K562 (cell line): ENCODE data around the gene CNPY3. TPM values are rescaled to one million over a fixed set of nuclear protein-coding genes. Genes with fewer than 3 reads are reported as not detected.

Experiments
- DDX20 ChIP-seq: fragments of 450-650 bp; IDR thresholded peaks from 2 replicates; pipeline ENCODE4 v1.6.1; 2016; ENCODE audit warnings: missing genetic modification characterization, low read depth, mild to moderate bottlenecking, missing compliant biosample characterization, moderate library complexity
- GABPB2 ChIP-seq: fragments of 250-450 bp; sonication (Bioruptor Pico); conservative IDR thresholded peaks from 2 replicates; pipeline ENCODE4 v1.5.1; 2021; ENCODE audit warnings: mild to moderate bottlenecking
- HNRNPLL ChIP-seq: fragments of 200-400 bp; formaldehyde crosslinking; IDR thresholded peaks from 2 replicates; pipeline ENCODE4 v1.6.1; 2017; ENCODE audit warnings: low read length, low read depth, mild to moderate bottlenecking; ENCODE audit not compliant: poor library complexity, severe bottlenecking
- LARP7 ChIP-seq: fragments of 450-650 bp; IDR thresholded peaks from 2 replicates; pipeline ENCODE4 v1.6.1; 2016
- PML ChIP-seq: IDR thresholded peaks from 2 replicates; pipeline ENCODE4 v1.6.1; 2012; ENCODE audit warnings: low read length, inconsistent platforms
- POLR2G ChIP-seq: fragments of 200-400 bp; formaldehyde crosslinking; IDR thresholded peaks from 2 replicates; pipeline ENCODE4 v1.6.1; 2017; ENCODE audit warnings: low read depth, mild to moderate bottlenecking, antibody characterized with exemption, low read length, moderate library complexity
- SRSF7 ChIP-seq: fragments of 200-400 bp; formaldehyde crosslinking; optimal IDR thresholded peaks from 2 replicates; pipeline ENCODE3; 2017; ENCODE audit warnings: mild to moderate bottlenecking, low read depth, low read length
- TBL1XR1 ChIP-seq, 2 experiments: IDR thresholded peaks; 2 replicates each; pipeline ENCODE4 v1.6.1; 2012; ENCODE audit warnings: improper control_type of control experiment in 2 of 2, low read length in 2 of 2, mild to moderate bottlenecking in 1 of 2
- ZNF140 ChIP-seq: fragments of 250-450 bp; sonication (Bioruptor Pico); IDR thresholded peaks from 2 replicates; pipeline ENCODE4 v1.8.0; 2021; ENCODE audit warnings: moderate library complexity, mild to moderate bottlenecking, inconsistent platforms
- ZNF146 ChIP-seq: IDR thresholded peaks from one replicate; pipeline ENCODE4 v1.6.1; 2018; ENCODE audit warnings: missing compliant biosample characterization; ENCODE audit not compliant: unreplicated experiment
- ZNF165 ChIP-seq: fragments of 250-450 bp; sonication (Bioruptor Pico); IDR thresholded peaks from 2 replicates; pipeline ENCODE4 v1.4.0; 2020; ENCODE audit warnings: borderline replicate concordance
- polyA plus RNA-seq, 8 experiments: library from polyadenylated mRNA; depleted of rRNA in 4 of 8; stranded (reverse) in 5 of 8; unstranded in 3 of 8; fragments of >200 nt; fragmentation: Nextera tagmentation in 2 of 8; fragmentation: Illumina TruSeq in 1 of 8; extraction: Ambion mirVana in 2 of 8; extraction: Trizol in 1 of 8; gene quantifications; 2 replicates each; pipeline versions ENCODE4 v1.2.1 to v1.2.3, GENCODE V29; 2011 to 2014; ENCODE audit warnings: inconsistent platforms in 1 of 8, missing spikeins in 1 of 8
- total RNA-seq, 7 experiments: library from RNA; depleted of rRNA in 6 of 7; stranded (reverse); fragments of >200 nt in 6 of 7; fragmentation: Illumina TruSeq in 2 of 7; extraction: Trizol in 2 of 7; gene quantifications; 2 replicates each; pipeline versions ENCODE4 v1.2.1 to v1.2.3, GENCODE V29; 2011 to 2021; ENCODE audit warnings: low replicate concordance in 1 of 7
- TF ChIP-seq, protein P1 (sequence below): fragments of 250-450 bp; sonication (Bioruptor Pico); IDR thresholded peaks from 2 replicates; pipeline ENCODE4 v1.5.1; 2021; ENCODE audit warnings: mild to moderate bottlenecking
- TF ChIP-seq, protein P2 (sequence below): IDR thresholded peaks from 2 replicates; pipeline ENCODE4 v1.6.1; 2011; ENCODE audit not compliant: insufficient read length; ENCODE audit errors: extremely low read depth
- TF ChIP-seq, protein P3 (sequence below): fragments of 200-800 bp; sonication (Bioruptor generic); IDR thresholded peaks from 2 replicates; pipeline ENCODE4 v1.6.1; 2017; ENCODE audit warnings: missing genetic modification characterization, missing compliant biosample characterization
- TF ChIP-seq, protein P4 (sequence below): fragments of 250-450 bp; sonication (Bioruptor Pico); IDR thresholded peaks from 2 replicates; pipeline ENCODE4 v1.4.0; 2020; ENCODE audit warnings: mild to moderate bottlenecking, moderate library complexity
- TF ChIP-seq, protein P5 (sequence below): fragments of 450-650 bp; IDR thresholded peaks from 2 replicates; pipeline ENCODE4 v1.6.1; 2018; ENCODE audit not compliant: partially characterized antibody

Gene CNPY3
- total and polyA plus RNA-seq, 9 of the 15 experiments (the other 6 are each of a cell fraction or from before 2014, with no cell fraction given) = 2.4 to 37.4 (median 21.2) TPM

DNA sequence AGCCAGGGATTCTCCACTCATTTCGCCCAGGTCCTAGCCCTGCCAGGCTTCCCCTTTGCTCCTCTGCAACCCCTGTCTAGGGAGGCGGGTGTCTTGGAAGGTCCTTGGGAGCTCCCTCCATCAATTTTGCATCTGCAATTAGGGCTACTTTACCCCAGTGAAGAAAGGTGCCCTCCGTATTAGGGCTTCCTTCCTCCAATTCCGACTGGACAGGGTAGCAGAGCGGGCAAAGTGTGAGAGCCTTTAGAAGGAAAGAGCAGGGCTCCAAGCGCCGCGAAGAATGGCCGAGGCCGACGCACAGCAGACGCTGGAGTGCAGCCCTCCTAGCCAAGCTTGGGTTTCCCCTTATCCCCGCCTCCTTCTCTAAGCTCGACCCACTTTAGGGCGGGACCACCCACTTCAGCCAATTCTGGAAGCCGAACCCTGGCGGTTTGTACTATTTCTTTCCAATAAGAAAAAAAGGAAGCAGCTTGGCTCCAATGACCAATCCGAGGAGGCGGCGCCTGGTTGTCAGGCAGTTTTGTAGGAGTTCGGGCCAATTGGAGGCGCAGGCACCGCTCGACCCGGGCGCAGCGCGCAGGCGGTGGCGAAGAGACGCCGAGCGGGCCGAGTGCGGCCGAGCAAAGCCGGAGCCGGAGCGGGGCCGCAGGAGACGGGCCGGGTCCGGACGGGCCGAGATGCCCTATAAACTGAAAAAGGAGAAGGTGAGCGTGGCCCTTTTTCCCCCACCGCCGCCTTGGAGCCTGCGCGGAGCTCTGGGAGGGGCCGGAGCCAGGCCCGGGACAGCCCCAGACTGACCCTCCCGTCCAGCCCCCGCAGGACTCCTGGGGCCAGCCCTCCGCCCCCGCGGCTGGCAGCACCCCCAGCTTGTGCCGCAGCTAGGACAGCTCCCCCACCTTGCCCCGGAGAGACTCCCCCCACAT lies 55.0 kb downstream of the CNPY3 start, which contains the start of gene PPP2R5D (continued):
- TF ChIP-seq, protein P1, sequence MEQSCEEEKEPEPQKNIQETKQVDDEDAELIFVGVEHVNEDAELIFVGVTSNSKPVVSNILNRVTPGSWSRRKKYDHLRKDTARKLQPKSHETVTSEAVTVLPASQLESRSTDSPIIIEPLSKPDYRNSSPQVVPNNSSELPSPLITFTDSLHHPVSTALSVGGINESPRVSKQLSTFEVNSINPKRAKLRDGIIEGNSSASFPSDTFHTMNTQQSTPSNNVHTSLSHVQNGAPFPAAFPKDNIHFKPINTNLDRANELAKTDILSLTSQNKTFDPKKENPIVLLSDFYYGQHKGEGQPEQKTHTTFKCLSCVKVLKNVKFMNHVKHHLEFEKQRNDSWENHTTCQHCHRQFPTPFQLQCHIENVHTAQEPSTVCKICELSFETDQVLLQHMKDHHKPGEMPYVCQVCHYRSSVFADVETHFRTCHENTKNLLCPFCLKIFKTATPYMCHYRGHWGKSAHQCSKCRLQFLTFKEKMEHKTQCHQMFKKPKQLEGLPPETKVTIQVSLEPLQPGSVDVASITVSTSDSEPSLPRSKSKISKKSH (CRISPR knock-in tag) = no peak
- TF ChIP-seq, protein P2, sequence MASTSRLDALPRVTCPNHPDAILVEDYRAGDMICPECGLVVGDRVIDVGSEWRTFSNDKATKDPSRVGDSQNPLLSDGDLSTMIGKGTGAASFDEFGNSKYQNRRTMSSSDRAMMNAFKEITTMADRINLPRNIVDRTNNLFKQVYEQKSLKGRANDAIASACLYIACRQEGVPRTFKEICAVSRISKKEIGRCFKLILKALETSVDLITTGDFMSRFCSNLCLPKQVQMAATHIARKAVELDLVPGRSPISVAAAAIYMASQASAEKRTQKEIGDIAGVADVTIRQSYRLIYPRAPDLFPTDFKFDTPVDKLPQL = peak; percentile 47
- TF ChIP-seq LARP7 (no peak), DDX20 (tag) (no peak), HNRNPLL (peak; percentile 81), PML (peak; percentile 73; the same call in 1 of the 2 replicates), ZNF146 (CRISPR knock-in tag) (no peak), SRSF7 (no peak), ZNF165 (CRISPR knock-in tag) (no peak), POLR2G (peak; percentile 88), ZNF140 (CRISPR knock-in tag) (no peak), TBL1XR1 (IDR thresholded peaks at IDR 0.05; ENCODE audit: low read length in 2 of 2) (0 out of 4 replicates have a peak, but pooled peaks of 1 of the 2 experiments have one; percentile 12), GABPB2 (CRISPR knock-in tag) (no peak)
- TF ChIP-seq, protein P3, sequence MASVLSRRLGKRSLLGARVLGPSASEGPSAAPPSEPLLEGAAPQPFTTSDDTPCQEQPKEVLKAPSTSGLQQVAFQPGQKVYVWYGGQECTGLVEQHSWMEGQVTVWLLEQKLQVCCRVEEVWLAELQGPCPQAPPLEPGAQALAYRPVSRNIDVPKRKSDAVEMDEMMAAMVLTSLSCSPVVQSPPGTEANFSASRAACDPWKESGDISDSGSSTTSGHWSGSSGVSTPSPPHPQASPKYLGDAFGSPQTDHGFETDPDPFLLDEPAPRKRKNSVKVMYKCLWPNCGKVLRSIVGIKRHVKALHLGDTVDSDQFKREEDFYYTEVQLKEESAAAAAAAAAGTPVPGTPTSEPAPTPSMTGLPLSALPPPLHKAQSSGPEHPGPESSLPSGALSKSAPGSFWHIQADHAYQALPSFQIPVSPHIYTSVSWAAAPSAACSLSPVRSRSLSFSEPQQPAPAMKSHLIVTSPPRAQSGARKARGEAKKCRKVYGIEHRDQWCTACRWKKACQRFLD (CRISPR knock-in tag) = 0 out of 2 replicates have a peak, but pooled peaks have one; percentile 32
- TF ChIP-seq, protein P4, sequence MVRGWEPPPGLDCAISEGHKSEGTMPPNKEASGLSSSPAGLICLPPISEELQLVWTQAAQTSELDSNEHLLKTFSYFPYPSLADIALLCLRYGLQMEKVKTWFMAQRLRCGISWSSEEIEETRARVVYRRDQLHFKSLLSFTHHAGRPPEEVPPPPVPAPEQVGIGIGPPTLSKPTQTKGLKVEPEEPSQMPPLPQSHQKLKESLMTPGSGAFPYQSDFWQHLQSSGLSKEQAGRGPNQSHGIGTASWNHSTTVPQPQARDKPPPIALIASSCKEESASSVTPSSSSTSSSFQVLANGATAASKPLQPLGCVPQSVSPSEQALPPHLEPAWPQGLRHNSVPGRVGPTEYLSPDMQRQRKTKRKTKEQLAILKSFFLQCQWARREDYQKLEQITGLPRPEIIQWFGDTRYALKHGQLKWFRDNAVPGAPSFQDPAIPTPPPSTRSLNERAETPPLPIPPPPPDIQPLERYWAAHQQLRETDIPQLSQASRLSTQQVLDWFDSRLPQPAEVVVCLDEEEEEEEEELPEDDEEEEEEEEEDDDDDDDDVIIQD = no peak
- TF ChIP-seq, protein P5, sequence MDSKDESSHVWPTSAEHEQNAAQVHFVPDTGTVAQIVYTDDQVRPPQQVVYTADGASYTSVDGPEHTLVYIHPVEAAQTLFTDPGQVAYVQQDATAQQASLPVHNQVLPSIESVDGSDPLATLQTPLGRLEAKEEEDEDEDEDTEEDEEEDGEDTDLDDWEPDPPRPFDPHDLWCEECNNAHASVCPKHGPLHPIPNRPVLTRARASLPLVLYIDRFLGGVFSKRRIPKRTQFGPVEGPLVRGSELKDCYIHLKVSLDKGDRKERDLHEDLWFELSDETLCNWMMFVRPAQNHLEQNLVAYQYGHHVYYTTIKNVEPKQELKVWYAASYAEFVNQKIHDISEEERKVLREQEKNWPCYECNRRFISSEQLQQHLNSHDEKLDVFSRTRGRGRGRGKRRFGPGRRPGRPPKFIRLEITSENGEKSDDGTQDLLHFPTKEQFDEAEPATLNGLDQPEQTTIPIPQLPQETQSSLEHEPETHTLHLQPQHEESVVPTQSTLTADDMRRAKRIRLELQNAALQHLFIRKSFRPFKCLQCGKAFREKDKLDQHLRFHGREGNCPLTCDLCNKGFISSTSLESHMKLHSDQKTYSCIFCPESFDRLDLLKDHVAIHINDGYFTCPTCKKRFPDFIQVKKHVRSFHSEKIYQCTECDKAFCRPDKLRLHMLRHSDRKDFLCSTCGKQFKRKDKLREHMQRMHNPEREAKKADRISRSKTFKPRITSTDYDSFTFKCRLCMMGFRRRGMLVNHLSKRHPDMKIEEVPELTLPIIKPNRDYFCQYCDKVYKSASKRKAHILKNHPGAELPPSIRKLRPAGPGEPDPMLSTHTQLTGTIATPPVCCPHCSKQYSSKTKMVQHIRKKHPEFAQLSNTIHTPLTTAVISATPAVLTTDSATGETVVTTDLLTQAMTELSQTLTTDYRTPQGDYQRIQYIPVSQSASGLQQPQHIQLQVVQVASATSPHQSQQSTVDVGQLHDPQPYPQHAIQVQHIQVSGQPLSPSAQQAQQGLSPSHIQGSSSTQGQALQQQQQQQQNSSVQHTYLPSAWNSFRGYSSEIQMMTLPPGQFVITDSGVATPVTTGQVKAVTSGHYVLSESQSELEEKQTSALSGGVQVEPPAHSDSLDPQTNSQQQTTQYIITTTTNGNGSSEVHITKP = peak; percentile 18
